Right cardiac atrium (tissue), 5 donors: ENCODE data around the gene CLIC5. TPM values are rescaled to one million over a fixed set of nuclear protein-coding genes. Genes with fewer than 3 reads are reported as not detected.

Experiments
- ATAC-seq, 2 donors: fragments of 200-7000 bp; cut with Tn5 transposase; one replicate each; pipeline versions ENCODE4 v1.8.0 to v1.9.1; 2020; ENCODE audit warnings: moderate library complexity in 2 of 2, mild to moderate bottlenecking in 1 of 2
- DNase-seq, 3 donors: peaks; one replicate each; pipeline ENCODE4 v3.0.0-alpha.2; 2020
- H3K27ac ChIP-seq: one replicate; pipeline ENCODE4 v1.5.1; 2013; ENCODE audit warnings: mild to moderate bottlenecking, low read length, control low read depth, moderate library complexity
- H3K27me3 ChIP-seq: one replicate; pipeline ENCODE4 v1.6.1; 2013; ENCODE audit not compliant: control insufficient read depth, insufficient read depth
- H3K4me1 ChIP-seq: one replicate; pipeline ENCODE4 v1.6.1; 2013; ENCODE audit warnings: low read length; ENCODE audit not compliant: control insufficient read depth, insufficient read depth
- H3K4me3 ChIP-seq: one replicate; pipeline ENCODE4 v1.5.1; 2013; ENCODE audit warnings: low read length, control low read depth
- H3K9me3 ChIP-seq: one replicate; pipeline ENCODE4 v1.6.1; 2013; ENCODE audit warnings: low read length; ENCODE audit not compliant: control insufficient read depth
- WGBS: extraction: QIAGEN DNeasy Blood & Tissue Kit; methylation state at CpG from one replicate; pipeline ENCODE4 v1.1.7; 2013; 5-methylcytosine and 5-hydroxymethylcytosine counted together
- intact Hi-C, 4 donors: fragments of 100-400 bp; cut with DNase I; formaldehyde crosslinking; loops; one replicate each; pipeline versions ENCODE4 v1.11.0 to v1.14.0; 2022 to 2023
- long read RNA-seq, 4 donors: library from polyadenylated mRNA; unstranded; transcript quantifications; one replicate each; pipeline ENCODE4 v2.0.0, GENCODE V29; 2020 to 2021
- polyA plus RNA-seq: library from polyadenylated mRNA; stranded (reverse); fragments of 200-250 nt; gene quantifications from one replicate; pipeline ENCODE4 v1.2.3, GENCODE V29; 2013
- total RNA-seq, 4 donors: library from RNA; stranded (reverse); fragmentation: NEBNext Ultra II Directional; extraction: Animal tissue kit (Norgen Biotek cat#: 25700); gene quantifications; one replicate each; pipeline ENCODE4 v1.2.1, GENCODE V29; 2021
- donor health status: healthy with polysubstance abuse.
- donor health status: DM: no; HTN: yes; CAD: no.
- donor health status: DM: no; HTN: no; CAD: no.
- donor health status: DM: no; HTN: yes; CAD: no; lungs with severe emphysema.
- donor health status: DM: yes; HTN: yes; CAD: no.

Gene CLIC5
- total RNA-seq = 100 to 1,000 TPM; 115 to 150 (median 124) TPM
- 60.5 TPM for polyA plus RNA-seq
- long read RNA-seq, donor 1, full-length matches to known transcripts = 18 of 112 reads
- long read RNA-seq, donor 1, partial matches to known transcripts = 9 of 112 reads
- long read RNA-seq, donor 1, other reads (novel, unspliced or antisense) = 85 of 112 reads
- long read RNA-seq, donor 2, full-length matches to known transcripts = 7 of 31 reads
- long read RNA-seq, donor 2, partial matches to known transcripts = 2 of 31 reads
- long read RNA-seq, donor 2, other reads (novel, unspliced or antisense) = 22 of 31 reads
- long read RNA-seq, donor 3, full-length matches to known transcripts = 36 of 171 reads
- long read RNA-seq, donor 3, partial matches to known transcripts = 13 of 171 reads
- long read RNA-seq, donor 3, other reads (novel, unspliced or antisense) = 122 of 171 reads
- long read RNA-seq, donor 4, full-length matches to known transcripts = 9 of 44 reads
- long read RNA-seq, donor 4, partial matches to known transcripts = 3 of 44 reads
- long read RNA-seq, donor 4, other reads (novel, unspliced or antisense) = 32 of 44 reads

DNA sequence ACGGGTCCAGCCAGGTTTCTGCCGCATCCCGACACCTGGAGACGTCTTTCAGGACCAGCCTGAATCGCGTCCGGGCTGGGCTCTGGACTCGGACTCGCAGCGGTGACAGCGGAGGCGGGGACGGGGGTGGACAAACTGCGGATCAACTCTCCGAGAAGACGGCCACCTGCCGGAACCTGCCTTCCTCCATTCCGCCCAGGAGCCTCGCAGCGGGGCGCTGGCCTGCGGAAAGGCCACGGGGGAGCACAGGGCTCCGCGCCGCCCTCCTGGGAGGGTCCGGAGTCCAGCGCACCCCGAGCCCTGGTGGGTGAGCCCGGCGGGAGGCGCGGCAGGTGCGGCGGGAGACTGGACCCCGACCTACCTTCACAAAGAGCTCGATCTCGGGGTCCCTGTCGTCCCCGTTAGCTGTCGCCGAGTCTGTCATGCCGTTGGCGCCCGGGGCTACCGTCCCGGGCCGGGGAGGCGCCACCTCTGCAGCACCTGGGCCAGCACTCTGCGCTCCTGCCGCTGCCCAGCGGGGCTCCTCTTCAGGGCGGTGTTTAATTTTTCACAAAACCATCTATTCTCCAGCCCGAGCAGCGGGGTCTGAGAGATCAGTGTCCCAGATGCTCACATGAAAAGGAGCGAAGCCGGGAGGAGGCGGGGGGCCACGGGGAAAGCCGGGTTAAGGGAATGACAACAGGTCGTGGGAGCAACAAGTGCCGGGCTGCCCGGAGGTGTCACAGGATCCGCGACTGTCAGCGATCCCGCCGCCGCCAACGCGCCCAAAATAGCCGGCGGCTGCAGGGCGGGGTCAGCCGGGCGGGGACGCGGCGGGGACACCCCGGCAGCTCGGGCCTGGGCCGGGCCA lies at the start of gene CLIC5:
Gene CLIC5 (minus strand): TSS at position 742 of the 850 bp plus-strand sequence. CDS start 318 bp downstream, at position 424.
- H3K27me3 ChIP-seq = no peaks in the 10 kb centered on the region
- peak; percentile 67 to 88 (median 84) for DNase-seq
- ATAC-seq = peak; percentile 84 to 87
- H3K9me3 ChIP-seq = no peaks in the 10 kb centered on the region
- WGBS = under 1% methylated on average over 82 of the region's 82 CpGs
- intact Hi-C loops = loop anchor here in 1 of 4 donors (10.0 kb wide), 1 partner anchor 61 kb away; no protein-coding TSS in a partner anchor
- H3K4me1 ChIP-seq = no peaks in the 10 kb centered on the region
- H3K4me3 ChIP-seq = peak within 1 kb of the TSS; percentile 62
- peak within 1 kb of the TSS; percentile 94 for H3K27ac ChIP-seq

GRCh38 chr6:46062991-46063390 lies 47.3 kb upstream of the CLIC5 start:
- no peaks in the 10 kb centered on the region for H3K9me3 ChIP-seq
- H3K4me3 ChIP-seq = no peak overlapping the region
- no peaks in the 10 kb centered on the region for H3K27me3 ChIP-seq
- DNase-seq (no peak), ATAC-seq (no peak)
- H3K27ac ChIP-seq = no peak overlapping the region
- peaks cover 3% of the 10 kb centered on the region for H3K4me1 ChIP-seq
- intact Hi-C loops = no loop called here

DNA sequence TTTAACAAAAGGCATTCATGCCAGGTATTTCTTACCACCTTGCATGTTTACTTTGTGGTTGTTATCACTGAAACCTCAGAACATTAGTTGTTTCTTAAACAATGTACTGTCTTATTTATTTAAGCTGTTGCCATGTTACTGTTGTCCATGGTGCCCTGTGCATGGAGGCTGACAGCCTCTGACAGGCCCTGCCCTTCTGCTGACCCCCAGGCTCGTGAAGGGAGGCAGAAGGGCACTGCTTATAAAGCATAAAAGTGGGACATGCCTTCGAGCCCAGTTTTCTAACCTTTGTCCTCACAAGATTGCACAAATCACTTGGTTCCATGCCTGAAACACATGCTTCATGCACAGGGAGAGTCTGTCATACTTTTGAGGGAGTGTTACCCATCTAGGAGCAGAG lies 46.7 kb upstream of the CLIC5 start:
- no peaks in the 10 kb centered on the region for H3K27me3 ChIP-seq
- WGBS = 31% methylated on average over 2 of the region's 2 CpGs
- peak; percentile 38 to 50 for ATAC-seq
- H3K27ac ChIP-seq = no peak overlapping the region
- H3K9me3 ChIP-seq = no peaks in the 10 kb centered on the region
- intact Hi-C loops = no loop called here
- H3K4me3 ChIP-seq = no peak overlapping the region
- no peak for DNase-seq
- H3K4me1 ChIP-seq = peaks cover 3% of the 10 kb centered on the region

GRCh38 chr6:46061497-46061896 lies 45.8 kb upstream of the CLIC5 start:
- ATAC-seq = no peak
- no peak overlapping the region for H3K27ac ChIP-seq
- peaks cover 3% of the 10 kb centered on the region for H3K4me1 ChIP-seq
- WGBS = 63% methylated on average over 1 of the region's 1 CpG
- no peak overlapping the region for H3K4me3 ChIP-seq
- no peaks in the 10 kb centered on the region for H3K27me3 ChIP-seq
- H3K9me3 ChIP-seq = no peaks in the 10 kb centered on the region
- DNase-seq = no peak
- intact Hi-C loops = no loop called here

DNA sequence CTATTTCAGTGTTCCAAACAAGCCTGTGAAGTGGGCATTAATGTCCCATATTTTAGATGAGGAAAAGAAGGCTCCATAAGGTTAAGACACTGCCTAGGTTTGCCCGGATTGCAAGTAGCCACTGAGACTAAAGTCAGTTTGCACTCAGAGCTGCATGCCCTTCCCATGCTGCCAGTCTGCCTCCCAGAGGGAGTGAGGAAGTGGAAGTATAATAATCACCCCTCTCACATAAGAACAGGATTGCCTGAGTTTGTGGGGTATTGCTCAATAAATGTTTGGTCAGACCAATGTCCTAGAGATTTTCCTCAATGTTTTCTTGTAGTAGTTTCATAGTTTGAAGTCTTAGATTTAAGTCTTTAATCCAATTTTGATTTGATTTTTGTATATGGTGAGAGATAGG lies 43.9 kb upstream of the CLIC5 start:
- no peak for DNase-seq
- H3K4me3 ChIP-seq = no peak overlapping the region
- WGBS = 83% methylated on average over 1 of the region's 1 CpG
- no peaks in the 10 kb centered on the region for H3K27me3 ChIP-seq
- H3K9me3 ChIP-seq = no peaks in the 10 kb centered on the region
- peaks cover 3% of the 10 kb centered on the region for H3K4me1 ChIP-seq
- no peak overlapping the region for H3K27ac ChIP-seq
- ATAC-seq = peak in 1 of 2 donors; percentile 38
- intact Hi-C loops = no loop called here

DNA sequence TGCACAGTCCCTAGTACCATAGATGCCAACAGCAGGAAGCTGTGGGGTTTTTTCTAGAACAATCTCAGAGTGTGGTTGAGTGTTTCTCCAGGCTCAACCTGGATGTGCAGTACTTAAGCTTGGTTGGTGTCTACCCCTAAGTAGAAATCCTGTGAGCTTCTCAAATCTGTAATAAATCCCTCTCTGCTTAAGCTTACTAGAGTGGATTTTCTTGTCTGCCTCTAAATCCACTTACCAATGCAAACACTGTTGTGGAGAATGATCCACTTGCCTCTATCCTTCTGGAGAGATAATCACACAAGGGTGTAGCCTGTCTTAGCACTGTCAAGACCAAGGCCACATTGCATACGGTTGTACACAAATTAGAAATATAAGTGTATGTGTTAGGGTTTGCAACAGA lies 43.3 kb upstream of the CLIC5 start:
- Histone ChIP-seq H3K9me3 (no peaks in the 10 kb centered on the region), H3K4me3 (no peak overlapping the region), H3K27ac (no peak overlapping the region), H3K4me1 (peaks cover 3% of the 10 kb centered on the region), H3K27me3 (no peaks in the 10 kb centered on the region)
- 95% methylated on average over 1 of the region's 1 CpG for WGBS
- no peak for ATAC-seq
- DNase-seq = no peak
- intact Hi-C loops = no loop called here

GRCh38 chr6:46057792-46058191 lies 42.1 kb upstream of the CLIC5 start:
- intact Hi-C loops = no loop called here
- H3K4me3 ChIP-seq = no peak overlapping the region

GRCh38 chr6:46056906-46057529 lies 41.4 kb upstream of the CLIC5 start:
- Histone ChIP-seq H3K27me3 (no peaks in the 10 kb centered on the region), H3K27ac (no peak overlapping the region), H3K4me3 (no peak overlapping the region), H3K9me3 (no peaks in the 10 kb centered on the region), H3K4me1 (peaks cover 9% of the 10 kb centered on the region)
- ATAC-seq = no peak
- 90% methylated on average over 4 of the region's 4 CpGs for WGBS
- DNase-seq = no peak
- intact Hi-C loops = no loop called here

More at GRCh38 chr6:46057792-46058191, 42.1 kb upstream of the CLIC5 start:
- H3K9me3 ChIP-seq = no peaks in the 10 kb centered on the region
- DNase-seq (no peak), ATAC-seq (no peak)
- H3K4me1 ChIP-seq = peaks cover 5% of the 10 kb centered on the region
- H3K27ac ChIP-seq = no peak overlapping the region
- no peaks in the 10 kb centered on the region for H3K27me3 ChIP-seq

GRCh38 chr6:46054516-46054915 lies 38.9 kb upstream of the CLIC5 start:
- WGBS = 73% methylated on average over 5 of the region's 5 CpGs
- intact Hi-C loops = no loop called here
- Histone ChIP-seq H3K4me1 (peaks cover 7% of the 10 kb centered on the region), H3K27me3 (no peaks in the 10 kb centered on the region), H3K4me3 (no peak overlapping the region), H3K27ac (no peak overlapping the region), H3K9me3 (no peaks in the 10 kb centered on the region)
- ATAC-seq (no peak), DNase-seq (no peak)

DNA sequence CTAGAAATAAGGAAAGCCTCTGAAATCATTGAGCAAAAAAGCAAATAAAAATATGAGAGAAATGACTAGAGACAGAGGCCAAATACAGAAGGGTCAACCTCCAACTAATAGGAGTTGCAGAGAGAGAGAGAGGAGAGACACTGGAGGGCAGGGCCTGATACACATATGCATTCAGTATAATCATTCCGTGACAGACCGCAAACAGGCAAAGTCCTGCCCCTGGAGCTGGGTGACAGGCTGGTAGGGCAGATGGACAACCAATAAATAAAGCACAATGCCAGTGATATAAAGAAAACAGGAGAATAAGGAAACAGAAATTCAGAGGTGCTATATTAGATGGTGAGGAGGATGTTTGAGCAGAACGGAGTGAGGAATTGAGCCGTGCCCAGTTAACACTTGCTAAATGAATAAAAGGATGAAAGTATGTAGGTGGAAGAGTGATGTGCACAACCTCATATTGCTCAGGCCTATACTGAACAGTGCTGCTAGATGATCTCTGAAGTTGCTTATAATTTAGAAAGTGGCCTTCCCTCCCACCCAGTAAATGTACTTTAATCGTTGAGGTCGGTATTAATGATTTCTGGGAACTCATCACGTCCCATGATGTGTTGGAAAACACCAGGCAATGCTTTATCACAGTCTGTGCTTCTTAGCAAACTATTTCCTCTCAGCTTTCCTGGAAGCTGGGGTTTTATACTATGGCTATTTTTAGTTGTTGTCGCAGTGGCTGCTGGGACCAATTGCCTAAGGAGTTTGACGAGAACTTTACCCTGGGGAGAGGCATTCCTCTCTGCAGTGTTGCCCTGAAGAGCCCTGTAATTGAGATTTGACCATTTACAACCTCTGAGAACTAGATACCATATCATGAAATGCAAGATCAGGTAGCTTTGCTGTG lies 37.6 kb upstream of the CLIC5 start:
- intact Hi-C loops = no loop called here
- no peaks in the 10 kb centered on the region for H3K27me3 ChIP-seq
- DNase-seq (no peak), ATAC-seq (peak; percentile 80 to 90)
- peak overlapping the region; percentile 90 for H3K27ac ChIP-seq
- no peaks in the 10 kb centered on the region for H3K9me3 ChIP-seq
- WGBS = 30% methylated on average over 9 of the region's 9 CpGs
- H3K4me1 ChIP-seq = peaks cover 10% of the 10 kb centered on the region
- no peak overlapping the region for H3K4me3 ChIP-seq
